NCI-H82 treated with DMSO at 0.1 percent for 48 hours (cell line): ENCODE data around the gene TNIK.

Source experiments
- DNase-seq: peaks from one replicate; lab custom pipeline; 2025; ENCODE audit not compliant: unreplicated experiment; lab: John Stamatoyannopoulos, UW

Gene TNIK

DNA sequence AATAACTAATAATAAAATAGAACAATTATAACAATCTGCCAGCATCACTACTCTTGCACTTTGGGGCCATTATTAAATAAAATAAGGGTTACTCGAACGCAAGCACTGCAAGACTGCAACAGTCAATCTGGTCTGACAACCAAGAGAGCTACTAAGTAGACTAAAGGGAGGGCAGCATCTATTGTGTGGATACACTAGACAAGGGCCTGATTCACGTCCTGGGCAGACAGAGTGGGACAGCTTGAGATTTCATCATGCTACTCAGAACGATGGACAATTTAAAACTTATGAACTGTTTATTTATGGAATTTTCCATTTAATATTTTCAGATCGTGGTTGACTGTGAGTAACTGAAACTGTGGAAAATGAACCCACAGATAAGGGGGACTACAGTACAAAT lies 39.5 kb downstream of the TNIK start:
- no peak for DNase-seq

DNA sequence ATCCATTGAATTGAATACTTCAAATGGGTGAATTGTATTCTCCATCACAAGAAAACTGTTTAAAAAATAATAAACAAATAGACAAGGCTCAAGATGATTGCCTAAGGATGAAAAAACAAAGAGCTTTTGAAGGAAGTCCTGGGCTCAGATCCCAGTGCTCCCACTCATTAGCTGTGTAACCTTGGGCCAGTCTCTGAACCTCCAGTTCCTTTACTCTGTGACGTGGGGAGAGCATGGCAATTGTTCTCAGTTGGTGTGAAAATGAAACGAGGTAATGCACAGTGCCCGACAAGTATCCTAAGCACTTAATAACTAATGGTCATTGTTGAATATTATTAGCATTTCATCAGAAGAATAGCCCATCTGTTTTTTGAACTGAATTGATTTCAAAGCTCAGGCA lies 40.7 kb downstream of the TNIK start:
- no peak for DNase-seq

DNA sequence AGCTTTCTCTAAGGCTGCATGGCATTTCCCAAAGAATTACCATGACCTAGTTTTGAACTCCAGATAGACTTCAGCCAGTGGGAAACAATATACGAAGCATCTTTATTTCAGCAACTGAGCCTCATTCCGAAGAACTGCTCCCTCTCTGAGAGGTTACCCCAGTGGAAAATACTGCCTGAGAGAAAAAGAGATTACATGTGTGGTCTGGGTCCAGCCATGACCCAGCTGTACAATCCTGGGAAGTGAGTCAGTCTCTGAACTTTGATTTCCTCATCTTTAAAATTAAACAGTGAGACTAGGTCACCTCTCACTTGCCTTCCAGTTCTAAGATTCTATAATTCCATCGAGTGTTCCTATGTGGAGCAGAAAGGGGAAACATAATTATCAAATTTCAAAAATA lies 42.4 kb downstream of the TNIK start:
- DNase-seq, result no peak

DNA sequence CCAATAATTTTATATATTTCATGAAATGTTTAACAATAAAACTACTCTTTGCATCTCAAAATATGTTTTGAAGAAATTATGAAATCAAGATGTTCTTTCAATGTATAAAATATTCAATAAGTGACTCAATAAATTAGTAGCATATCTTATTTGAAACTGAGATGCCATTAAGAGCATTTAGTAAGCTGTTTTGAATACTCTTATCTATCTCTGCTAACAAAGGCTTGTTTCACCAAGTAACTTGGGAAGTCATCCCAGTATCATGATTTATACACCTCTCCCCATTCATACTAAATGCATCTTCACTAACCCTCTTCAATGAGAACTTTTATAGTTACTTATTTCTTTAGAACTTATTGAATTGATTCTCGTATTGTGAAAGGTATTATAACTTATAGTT lies 43.1 kb downstream of the TNIK start:
- DNase-seq, result no peak

DNA sequence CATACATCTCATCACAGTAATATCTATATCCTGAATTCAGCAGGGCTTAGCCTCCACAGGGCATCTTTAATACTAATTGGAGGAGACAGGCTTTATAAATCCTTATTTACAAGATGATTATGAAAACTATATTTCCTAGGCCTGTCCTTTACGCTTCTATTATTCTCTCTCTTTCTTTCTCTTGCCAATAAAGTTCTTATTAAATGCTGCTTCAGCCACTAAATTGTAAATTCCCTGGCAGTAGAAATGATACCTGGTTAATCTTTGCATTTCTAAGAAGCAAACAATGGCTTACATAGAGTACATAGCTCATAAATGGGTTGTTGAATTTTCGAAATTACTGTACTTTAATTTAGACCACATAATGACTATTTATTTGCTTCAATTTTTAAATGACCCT lies 43.5 kb downstream of the TNIK start:
- no peak for DNase-seq

DNA sequence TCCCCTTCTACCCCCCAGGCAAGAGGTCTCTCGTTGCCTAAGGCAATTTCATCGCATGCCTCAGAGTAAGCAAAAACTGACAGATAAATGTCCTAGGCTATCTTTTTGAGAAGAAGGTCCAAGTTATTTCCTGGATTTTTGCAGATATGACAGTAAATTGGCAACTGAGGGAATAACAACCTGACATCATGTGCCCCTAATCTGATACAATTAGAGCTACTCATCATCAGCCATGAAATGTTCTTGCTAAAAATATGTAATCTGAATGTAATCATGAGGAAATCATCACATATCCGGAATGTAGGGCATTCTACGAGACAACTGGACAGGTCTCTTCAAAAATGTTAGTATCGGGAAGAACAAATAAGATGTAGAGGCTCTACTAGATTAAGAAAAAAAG lies 44.1 kb downstream of the TNIK start:
- no peak for DNase-seq

DNA sequence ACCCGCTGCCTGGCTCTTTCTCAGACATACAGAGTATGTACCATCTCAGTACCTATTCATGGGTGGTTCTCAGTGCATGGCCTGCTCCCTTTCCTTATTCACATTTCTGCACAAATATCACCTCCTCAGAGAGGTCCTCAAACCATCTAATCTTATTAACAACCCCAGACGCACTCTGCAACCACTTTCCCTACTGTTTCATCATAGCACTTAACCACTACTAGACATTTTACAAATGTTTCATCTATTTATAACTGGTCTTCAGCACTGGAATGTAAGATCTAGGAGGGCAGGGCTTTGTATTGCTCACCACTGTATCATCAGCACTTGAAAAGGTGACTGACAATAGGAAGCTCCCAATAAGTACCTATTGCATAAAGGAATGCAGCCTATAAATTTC lies 45.1 kb downstream of the TNIK start:
- no peak for DNase-seq

DNA sequence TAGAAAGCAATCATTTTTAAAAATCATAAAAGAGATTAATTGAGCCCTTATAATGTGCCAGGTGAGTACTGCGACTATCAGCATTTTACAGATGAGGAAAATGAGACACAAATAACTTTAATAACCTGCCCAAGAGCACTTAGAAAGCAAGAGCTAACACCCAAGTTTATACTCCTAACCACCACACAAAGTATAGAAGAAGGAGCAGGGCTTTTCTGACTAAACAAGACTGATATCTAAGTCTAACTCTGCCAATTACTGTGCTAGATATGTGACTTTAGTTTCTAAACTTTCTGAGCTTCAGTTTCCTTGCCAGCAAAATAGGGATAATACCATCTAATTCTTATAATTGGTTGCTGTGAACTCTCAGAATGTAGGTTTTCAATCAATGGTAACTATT lies 47.7 kb downstream of the TNIK start:
- no peak for DNase-seq

DNA sequence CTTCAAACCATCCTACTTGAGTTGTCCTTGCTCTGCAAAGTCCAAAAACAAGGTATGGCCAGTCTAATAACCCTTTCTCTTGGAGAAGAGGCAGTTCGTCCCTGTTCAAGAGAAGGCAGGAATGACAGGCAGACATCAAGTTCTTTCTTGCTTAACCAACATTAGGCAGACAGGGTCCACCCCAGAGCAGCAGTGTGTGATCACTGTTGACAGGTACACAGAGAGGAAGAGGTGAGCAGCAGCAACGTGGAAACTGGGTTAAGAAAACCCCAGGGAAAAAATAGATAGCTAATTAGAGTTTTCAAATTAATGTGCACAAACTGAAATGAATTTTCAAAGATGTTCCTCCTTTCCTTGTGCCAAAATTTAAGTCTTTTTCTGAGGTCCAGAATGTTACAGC lies 48.2 kb downstream of the TNIK start:
- no peak for DNase-seq

DNA sequence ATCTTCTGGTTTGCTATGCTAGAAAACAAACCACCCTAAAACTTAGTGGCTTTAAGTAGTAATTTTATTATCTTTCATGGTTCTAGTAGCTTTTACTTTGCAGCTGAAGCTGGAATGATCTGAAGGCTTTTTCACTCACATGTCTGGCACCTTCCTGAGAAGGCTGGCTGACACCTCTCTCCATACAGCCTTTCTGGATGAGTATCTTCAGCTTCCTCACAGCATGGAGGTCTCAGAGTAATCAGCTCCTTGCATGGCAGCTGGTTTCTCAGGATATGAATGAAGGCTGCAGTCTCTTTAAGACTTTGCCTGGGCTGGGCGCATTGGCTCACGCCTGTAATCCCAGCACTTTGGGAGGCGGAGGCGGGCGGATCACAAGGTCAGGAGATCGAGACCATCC lies 50.0 kb downstream of the TNIK start:
- DNase-seq, result no peak

DNA sequence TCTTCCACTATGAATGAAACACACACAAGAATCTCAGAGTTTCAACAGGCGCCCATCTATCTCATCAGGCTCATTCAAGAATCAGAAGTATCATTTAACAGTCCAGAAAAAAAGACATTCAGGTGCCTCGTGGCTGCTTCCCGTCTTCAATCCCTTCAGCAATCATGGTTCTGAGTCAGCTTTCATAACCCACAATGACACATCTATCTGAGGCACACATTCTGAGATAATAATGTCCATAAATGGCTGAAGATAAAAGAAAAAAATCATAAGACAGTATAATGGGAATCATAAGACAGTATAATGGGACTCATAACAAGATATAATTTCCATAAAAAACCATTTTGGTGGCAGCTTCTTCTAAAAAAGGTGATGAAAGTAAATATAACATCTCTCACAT lies 52.4 kb downstream of the TNIK start:
- no peak for DNase-seq

DNA sequence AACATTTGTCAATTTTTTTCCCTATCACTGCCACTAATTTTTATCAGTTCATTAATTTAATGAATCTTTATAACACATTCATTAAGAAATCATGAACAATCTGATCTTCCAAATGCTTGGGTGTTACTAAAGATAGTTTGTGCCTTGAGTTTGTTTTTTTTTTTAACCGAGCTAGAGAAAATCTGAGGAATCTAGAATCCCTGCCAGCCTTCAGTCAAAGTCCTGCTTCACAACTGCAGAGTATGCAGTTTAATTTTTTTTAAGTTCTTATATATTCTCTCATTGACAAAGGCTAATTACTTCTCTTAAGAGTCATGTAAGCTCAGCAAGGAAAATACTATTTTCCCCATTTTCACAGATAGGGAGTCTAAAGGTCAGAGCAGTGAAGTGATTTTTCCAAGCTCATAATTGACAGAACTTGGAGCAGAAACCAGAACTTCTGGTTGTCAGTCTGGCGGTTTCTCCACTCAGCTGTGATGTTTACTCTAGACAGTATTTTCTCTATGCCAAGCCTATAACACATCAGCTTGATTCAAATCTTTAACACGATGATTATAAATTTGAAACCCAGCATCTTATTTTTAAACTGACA lies 55.7 kb downstream of the TNIK start:
- no peak for DNase-seq

DNA sequence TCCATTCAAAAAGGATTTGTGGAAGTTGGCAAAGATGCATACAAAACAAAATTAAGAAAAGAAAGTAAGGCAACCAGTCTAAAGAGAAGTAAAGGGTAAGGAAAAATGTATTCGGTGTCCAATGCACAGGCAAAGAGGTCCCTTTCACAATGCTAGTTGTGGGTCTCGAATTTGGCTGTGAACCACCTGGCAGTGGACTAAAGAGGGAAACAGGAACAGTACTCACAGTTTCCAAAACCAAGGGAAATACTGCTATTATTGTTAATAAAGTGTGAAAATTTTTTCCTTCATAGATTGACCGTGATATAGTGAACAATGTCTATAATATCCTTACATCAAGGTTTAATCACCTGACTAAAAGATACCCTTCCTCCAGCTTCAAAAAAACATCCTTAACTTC lies 57.9 kb downstream of the TNIK start:
- DNase-seq, result no peak

DNA sequence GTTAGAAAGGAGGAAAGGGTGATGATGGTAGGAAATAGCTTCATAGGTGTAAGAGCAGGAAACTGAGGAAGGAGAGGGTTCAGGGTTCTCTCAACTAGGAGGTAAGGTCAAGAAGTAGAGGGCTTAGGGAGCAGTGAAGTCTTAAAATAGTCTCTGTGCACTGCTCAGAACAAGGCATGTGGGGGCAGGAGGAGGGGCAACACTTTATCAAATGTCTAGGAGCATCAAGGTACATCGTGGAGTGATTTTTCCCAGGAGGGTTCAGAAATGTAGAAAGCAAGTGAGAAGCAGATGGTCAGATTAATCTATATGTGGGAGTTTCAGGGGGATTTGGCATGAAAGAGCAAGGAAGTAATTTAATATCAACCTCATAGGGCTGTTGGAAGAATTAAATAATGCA lies 58.8 kb downstream of the TNIK start:
- peak; percentile 74 for DNase-seq

DNA sequence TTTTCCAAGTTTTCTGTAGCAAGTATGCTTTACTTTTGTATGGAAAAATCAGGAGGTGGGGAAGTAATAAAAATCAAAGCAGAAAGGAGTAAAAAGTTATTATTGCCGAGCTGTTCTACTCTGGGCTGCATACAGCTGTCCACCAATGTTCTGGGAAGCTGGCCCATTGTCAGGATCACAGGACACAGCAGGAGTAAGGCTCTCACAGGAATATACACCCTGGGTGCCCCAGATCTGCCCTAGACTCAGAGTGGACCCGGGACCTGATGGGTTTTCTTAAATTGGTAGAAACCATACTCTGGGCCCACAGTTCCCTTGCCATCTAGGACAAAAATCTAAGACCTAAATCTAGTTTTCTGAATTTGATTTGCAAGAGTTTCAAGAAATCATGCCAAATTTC lies 60.4 kb downstream of the TNIK start:
- no peak for DNase-seq

DNA sequence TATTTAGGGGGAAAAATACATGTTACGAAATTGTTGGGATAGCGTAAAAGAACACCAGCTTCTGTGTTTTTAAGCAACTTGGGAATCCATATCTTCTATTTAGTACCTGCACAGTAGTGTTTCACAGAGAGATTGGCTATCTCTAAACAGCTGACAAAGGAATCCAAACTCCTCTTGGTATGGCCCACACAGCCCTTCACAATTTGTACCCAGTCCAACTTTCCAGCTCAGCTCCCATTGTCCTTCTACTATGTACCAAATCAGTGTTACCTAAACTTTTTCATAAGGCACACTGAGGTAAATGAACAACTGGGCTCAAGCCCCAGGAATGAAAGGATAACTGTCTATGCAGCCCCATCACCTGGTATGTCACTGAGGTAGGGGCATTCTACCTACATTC lies 61.9 kb downstream of the TNIK start:
- no peak for DNase-seq

DNA sequence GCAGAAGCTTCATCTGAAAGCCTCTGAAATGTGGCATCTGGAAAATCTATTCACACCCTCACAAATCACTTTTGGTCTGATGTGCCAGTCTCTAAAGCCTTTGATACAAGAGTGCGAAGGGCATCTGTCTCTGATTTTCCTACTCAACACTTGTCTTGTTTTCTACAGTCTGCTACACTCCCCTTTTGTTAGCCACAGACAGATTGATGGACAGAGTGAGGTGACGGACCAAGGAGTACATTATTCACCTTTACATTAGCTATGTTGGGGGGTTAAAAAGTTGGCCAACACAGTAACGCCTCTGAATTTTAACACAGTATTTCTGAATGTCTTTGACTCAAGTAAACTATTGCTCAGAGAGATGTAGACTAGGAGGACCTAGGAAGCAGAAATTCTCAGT lies 63.1 kb downstream of the TNIK start:
- no peak for DNase-seq

DNA sequence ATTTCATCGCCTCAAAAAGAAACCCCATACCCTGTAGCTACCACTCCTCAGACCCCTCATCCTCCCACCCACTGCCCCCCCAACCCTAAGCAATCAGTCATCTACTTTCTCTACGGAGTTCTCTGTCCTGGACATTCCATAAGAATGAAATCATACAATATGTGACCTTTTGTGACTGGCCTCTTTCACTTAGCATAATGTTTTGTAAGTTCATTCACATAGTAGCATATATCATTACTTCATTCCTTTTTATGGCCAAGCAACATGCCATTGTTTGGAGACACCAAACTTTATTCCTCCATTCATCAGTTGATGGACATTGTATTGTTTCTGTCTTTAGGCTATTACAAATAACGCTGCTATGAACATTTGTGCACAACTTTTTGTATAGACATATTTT lies 64.2 kb downstream of the TNIK start:
- no peak for DNase-seq

DNA sequence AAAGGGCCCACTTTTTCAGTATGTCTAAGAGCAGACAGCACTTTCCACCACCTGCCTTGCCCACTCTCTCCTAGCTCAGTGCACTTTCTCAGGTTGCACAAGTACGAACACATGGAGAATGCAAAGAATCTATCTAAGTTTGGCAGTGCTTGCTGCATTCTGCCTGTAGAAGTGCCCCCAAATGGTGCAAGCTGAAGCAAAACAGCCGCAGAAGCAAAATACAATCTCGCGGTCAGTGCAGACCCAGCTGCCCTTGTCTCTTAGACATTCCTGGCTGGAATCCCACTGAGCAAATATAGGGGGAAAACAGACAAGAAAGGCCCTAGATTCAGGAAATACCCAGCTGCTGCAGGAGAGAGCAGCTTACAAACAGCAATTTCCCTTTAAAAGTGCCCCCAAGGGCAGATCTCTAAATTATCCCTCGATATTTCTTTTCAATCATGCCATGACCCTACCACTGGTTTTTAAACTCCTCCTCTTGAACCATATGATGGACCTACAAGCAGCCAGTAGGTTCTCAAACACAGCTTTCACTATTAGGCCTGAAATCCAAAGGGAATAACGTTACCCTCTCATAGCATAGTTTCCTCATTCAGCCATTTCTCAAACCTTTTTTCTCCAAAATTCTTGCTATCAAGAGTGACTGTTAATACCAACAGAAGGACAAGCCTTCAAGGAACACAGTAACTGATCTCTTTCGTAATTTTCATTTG lies 67.0 kb downstream of the TNIK start:
- DNase-seq, result no peak

DNA sequence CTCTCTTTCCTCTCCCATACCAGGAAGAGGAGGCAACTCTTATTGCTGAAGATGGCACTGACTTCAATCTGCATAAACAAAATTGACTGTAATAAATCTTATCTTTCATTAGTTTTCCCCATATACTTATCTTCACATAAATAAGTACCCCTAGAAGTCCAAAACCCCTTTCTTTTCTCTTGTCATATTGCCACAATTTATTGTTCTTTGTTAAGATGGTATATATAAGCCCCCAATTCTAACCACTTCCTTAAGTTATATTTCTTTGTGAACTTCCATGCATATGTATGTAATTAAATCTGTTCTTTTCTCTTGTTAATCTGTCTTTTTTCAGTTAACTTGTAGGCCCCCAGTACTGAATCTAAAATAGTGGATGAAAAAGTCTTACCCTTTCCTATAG lies 68.8 kb downstream of the TNIK start:
- no peak for DNase-seq

DNA sequence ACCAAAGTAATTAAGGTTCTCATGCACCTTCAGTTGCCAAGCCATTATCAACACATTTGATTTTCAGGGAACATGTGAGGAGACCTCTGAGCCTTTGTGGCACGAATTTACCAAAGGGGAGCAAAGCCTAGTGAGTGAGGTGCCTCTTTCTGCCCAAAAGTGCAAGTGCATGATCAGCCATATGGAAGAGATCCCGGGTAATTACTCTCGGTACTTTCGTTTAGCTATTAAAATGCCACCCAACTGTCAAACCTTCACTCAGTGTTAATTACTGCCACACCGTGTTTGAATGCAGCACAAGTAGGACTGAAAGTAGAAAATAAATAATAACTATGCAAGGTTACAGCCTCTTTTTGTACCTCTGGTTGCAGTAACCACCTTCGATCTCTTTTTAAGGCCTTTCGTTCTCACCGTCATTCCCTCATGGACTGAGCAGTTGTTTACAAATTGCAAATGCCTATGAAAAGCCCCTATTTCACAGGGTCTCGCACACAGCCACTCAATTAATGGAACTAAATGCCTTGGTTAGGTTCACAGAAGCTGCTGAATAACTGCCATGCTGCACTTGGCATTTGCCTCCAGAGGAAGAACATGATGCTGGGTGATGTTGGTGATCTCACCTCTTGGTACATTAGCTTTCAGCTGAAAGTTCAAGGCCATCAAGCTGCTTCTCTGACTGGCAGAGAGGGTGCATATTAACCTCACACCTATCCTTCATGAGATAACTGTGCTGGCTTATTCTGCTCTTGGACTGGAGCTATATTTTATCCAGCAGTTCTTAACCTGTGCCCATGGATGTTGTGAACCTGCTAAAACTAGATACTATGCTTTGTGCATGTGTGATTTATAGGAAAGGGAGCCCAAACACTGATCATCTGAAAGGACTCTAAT lies 69.9 kb downstream of the TNIK start:
- no peak for DNase-seq

DNA sequence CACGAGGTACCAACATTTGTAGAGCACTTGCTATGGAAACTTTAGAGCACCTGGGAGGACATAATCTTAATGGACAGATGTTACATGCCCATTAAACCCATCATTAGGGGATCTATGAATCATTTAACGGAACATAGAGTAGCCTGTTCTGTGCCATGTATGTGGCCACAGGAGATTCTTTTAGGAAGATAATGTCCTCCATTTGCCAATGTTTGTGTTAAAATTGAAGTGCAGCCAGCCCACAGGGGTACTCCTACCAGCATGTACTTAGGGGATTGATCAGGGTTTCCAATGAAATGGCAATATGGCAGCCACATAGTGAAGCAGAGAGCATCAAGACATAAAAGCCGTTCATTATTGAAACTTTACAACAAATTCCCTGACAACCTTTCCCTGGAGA lies 70.7 kb downstream of the TNIK start:
- DNase-seq, result no peak
